ENCODE results near the gene ETHE1.

Gene ETHE1

GRCh38 chr19:43526884-43527859 is at the start of gene ETHE1:
TSS of gene ETHE1 (minus strand) at chr19:43527201. CDS start at chr19:43527177, 24 bp downstream.
- DNase-seq: peak; percentile 37

- DNase-seq: no peak
Measured at GRCh38 chr19:43575955-43576878, 49.2 kb upstream of the ETHE1 start.

GRCh38 chr19:43575156-43575950 is 48.4 kb upstream of the ETHE1 start, which contains the start of the genes PINLYP and XRCC1:
TSS of gene PINLYP (plus strand) at chr19:43575801. CDS start at chr19:43577192, 1,391 bp downstream.
TSS of gene XRCC1 (minus strand) at chr19:43575527. CDS start at chr19:43575458, 69 bp downstream.
- DNase-seq: peak; percentile 98

- DNase-seq: peak; percentile 32
Measured at GRCh38 chr19:43574424-43575155, 47.6 kb upstream of the ETHE1 start.

DNA sequence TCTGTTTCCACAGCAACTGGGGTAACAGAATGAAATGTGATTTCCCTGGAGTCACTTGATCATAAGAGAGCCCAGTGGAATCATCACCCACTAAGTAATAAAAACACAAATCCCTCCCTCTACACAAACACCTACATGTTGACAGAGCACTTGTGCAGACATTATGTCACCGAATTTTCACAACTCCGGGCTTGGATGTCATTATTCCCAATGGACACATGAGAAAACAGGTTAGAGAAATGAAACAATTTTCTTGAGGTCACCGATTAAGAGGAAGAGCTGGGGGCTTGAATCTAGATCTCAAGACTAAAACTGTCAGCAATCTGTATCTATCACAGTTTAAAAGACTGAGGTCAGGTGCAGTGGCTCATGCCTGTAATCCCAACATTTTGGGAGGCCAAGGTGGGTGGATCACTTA is 45.2 kb upstream of the ETHE1 start:
- no peak for DNase-seq

DNA sequence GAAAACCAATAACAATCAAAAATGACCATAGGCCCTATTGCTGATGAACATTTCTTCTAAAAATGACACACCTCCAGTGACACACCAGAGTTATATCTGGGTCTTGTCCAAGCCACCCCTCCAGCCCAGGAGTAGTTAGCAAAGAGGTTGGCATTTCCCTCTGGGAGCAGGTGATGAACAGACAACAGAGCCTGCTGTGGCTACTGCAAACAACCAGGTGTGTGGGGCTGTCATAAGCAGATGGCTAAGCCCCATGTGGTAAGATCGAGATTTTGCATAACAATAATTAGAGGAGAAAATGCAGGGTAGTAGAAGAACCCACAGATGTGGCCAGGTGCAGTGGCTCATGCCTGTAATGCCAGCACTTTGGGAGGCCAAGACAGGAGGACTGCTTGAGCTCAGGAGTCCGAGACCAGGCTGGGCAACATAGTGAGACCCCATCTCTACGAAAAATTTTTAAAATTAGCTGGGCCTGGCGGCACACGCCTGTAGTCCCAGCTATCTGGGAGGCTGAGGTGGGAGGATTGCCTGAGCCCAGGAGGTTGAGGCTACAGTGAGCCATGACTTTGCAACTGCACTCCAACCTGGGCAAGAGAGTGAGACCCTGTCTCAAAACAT is 43.3 kb upstream of the ETHE1 start:
- DNase-seq: no peak

- no peak for DNase-seq
Measured at GRCh38 chr19:43569657-43570056, 42.7 kb upstream of the ETHE1 start.

DNA sequence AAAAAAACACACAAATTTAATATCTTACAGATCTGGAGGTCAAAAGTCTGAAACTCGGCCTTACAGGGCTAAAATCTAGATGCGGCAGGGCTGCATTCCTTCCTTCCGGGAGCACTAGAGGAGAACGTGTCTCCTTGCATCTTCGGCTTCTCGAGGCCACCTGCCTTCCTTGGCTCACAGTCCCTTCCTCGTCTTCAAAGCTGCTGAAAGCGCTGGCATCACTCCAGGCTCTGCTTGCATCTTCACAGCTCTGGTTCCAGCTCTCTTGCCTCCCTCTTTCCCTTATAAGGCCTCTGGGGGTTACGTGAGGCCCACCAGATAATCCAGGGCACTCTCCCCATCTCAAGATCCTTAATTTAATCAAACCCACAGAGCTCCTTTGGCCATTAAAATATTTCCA is 37.8 kb upstream of the ETHE1 start:
- peak; percentile 68 for DNase-seq

GRCh38 chr19:43563816-43564457 is 36.9 kb upstream of the ETHE1 start:
- DNase-seq: no peak

GRCh38 chr19:43562698-43563241 is 35.8 kb upstream of the ETHE1 start:
- DNase-seq: no peak

DNA sequence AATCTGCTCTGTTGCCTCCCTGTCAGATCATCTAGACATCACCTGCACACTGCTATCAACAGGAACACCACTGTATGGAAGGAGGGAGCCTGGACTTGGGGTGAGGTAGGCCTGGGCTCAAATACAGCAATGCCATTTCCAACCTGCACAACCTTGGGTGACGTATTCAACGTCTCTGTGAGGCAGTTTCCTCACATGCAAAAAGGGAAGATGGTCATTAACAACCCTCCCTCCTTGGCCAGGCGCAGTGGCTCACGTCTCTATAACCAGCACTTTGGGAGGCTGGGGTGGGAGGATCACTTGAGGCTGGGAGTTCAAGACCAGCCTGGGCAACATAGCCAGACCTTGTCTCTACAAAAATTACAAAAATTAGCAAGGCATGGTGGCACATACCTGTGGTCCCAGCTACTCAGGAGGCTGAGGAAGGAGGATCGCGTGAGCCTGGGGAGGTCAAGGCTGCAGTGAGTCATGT is 35.3 kb upstream of the ETHE1 start:
- no peak for DNase-seq

DNA sequence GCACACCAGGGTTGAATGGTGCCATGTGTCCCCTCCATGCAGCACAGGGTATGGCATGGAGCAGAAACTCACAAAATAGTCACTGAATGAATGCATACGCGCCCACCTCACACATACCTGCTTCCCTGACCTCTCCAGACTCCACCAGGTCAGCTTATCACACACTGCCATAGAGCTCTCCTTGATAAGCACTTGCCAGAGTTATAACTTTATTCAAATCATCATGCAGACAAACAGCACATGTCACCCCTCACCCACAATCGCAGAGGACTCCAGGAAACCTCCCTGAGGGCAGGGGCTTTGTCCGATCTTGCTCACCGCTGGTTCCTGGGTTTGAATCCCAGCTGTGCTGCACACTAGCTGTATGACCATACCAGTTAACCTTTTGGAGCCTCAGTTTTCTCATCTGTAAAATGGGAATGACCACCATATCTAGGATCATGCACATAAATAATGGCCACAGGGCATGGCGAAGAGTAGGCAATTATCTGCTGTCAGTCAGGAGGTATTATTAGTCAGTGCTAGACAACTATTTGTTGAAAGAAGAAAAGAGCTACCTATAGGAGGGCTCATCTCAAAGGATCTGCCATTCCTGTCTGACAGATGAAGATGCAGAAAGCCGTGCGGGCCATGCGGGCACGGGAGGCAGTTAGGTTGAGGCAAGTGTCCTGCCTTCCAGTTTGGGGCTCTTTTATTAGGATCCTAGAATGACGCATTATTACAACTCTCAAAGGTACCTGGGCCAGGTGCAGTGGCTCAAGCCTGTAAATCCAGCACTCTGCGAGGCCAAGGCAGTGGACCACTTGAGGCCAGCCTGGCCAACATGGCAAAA is 34.4 kb upstream of the ETHE1 start:
- no peak for DNase-seq

DNA sequence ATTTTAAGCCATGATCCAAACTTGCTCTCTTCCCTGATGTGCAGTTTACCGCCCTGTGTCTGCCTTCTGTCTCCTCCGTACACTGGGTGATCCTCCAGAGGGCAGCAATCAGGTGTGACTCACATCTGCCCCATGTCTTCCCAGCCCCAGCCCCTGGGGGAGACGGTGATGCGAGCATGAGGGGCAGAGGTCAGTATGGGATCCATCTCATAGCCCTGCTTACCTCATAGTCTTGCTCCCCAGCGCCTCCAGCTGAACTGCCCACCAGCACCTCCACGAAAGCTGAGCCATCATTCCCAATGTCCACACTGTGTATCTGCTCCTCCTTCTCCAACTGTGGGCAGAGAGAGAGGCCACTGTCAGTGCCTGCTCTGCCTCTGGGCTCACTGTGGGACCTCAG is 33.7 kb upstream of the ETHE1 start:
- DNase-seq: no peak

DNA sequence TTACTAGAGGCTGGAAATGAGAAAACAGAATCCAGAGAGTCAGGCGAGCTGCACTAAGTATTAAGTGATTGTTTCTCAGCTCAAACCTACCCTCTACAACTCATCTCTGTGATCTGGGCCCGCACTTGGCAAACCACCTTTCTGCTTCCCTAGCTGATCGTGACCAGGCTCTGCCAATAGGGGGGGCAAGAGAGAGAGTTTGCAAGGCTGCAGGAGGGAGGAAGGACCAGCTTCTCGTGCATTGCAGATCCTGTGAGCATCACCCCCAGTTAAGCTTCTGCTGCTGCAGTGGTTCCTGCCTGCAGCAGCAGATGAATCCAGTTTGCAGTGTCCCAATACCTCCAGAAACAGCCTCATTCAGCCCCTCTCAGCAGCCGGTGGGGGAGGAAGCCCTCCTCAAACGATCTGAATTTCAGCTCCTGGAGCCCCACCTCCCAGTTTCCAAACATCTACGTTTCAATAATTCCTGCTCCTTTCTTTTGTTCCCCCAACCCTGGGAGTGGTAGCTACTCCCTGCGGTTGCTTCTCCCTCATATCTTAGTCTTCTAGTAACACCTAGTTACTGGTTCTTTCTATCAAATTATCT is 28.3 kb upstream of the ETHE1 start:
- peak; percentile 8 for DNase-seq

DNA sequence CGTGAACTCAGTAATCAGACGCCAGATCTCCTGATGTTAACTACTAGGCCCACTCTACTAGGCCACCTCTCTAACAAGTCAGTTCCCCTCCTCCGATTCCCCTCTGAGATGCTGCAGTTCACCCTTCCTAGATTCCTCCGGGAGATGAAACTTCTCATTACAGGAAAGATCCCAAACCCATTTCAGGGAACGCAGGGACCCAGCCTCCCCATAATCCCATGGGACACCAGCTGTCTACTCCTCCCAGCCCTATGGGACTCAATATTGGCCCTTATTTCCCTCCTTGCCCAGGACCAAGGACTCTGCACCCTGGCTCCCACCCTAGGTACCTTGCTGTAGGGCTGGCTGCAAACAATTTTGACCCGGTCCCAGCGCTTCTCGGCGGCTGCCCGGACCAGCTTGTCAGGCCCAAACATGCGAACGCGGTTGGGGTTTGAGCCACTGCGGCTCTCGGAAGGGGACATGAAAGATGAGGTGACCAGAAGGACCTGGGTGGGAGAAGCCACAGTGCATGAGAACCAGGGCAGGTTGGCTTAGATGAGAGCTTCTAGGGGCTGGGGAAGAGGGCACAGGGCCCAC is 27.4 kb upstream of the ETHE1 start:
- no peak for DNase-seq

- DNase-seq: no peak
Measured at GRCh38 chr19:43553656-43554055, 26.7 kb upstream of the ETHE1 start.

GRCh38 chr19:43552616-43553015 is 25.6 kb upstream of the ETHE1 start:
- DNase-seq: no peak

DNA sequence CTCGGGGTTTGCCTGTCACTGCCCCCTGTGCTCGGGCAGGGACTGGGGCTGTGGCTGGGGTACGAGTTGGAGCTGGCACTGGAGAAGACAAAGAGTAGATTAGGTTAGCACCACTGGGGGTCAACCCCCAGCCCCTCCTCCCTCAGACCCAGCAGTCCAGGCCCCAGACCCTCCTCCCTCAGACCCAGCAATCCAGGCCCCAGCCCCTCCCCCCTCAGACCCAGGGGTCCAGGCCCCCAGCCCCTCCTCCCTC is 25.1 kb upstream of the ETHE1 start:
- no peak for DNase-seq
